ENCODE measurements around the gene ARF5.

Gene ARF5

DNA sequence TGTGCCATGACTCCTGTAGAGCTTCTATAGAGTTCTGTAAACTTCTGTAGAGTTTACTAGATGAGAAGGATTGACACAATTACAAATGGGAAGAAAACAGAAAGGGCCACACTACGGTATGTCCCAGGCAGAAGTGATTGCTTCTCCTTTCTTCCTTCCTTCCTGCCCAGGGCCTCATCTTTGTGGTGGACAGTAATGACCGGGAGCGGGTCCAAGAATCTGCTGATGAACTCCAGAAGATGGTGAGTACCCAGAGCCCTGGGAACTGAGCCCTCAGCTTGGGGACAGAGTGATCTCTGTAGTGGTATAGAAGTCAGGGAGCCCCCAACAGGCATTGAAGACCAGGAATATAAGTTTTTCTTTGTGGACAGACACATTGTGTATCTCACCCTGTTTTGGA lies 1.7 kb downstream of the ARF5 start:
- DNase-seq, result no peak

DNA sequence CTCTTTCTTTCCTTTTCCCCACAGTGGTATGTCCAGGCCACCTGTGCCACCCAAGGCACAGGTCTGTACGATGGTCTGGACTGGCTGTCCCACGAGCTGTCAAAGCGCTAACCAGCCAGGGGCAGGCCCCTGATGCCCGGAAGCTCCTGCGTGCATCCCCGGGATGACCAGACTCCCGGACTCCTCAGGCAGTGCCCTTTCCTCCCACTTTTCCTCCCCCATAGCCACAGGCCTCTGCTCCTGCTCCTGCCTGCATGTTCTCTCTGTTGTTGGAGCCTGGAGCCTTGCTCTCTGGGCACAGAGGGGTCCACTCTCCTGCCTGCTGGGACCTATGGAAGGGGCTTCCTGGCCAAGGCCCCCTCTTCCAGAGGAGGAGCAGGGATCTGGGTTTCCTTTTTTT lies 3.0 kb downstream of the ARF5 start:
- no peak for DNase-seq

DNA sequence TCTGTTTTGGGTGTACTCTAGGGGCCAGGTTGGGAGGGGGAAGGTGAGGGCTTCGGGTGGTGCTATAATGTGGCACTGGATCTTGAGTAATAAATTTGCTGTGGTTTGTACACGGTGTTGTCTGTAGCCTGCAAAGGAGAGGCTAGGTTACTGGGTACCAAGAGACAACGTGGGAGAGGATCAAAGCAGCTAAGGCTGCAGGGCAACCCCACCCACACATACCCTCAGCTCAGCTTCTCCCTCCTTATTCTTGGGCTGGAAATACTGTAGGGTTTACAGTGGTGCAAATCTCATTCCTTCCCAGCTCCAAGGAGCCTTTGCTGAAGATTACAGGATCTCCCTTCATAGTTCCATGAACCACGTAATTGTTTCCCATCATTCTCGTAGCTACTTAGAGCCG lies 3.4 kb downstream of the ARF5 start:
- DNase-seq, result no peak

DNA sequence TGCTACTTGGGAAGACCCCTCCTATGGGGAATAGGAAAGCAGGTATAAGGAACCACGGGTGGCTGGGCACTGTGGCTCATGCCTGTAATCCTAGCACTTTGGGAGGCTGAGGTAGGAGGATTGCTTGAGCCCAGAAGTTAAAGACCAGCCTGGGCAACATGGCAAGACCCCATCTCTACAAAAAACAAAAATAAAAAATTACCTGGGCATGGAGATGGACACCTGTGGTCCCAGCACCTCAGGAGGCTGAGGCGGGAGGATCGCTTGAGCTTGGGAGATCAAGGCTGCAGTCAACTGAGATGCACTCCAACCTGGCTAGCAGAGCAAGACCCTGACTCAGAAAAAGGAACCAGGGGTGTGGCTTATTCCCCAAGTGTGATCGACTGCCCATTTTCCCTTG lies 4.3 kb downstream of the ARF5 start:
- DNase-seq, result no peak

DNA sequence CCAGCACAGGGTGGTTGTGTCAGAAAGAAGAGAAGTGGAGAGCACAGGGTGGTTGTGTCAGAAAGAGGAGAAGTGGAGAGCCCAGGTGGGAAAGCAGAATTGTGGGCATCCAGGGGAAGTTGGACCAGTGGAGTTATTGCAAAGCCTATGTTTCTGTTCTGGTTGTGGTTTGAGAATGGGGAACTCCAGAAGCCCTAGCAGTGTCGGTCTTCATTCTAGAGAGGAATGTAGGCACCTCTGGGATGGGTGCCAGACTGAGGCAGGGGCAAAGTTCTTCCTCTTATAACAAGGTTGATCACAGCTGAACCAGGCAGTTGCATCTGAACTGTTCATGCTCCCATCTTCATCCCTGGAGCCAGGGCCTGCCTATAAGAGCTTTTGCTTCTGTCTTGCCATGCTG lies 6.3 kb downstream of the ARF5 start:
- DNase-seq, result no peak

DNA sequence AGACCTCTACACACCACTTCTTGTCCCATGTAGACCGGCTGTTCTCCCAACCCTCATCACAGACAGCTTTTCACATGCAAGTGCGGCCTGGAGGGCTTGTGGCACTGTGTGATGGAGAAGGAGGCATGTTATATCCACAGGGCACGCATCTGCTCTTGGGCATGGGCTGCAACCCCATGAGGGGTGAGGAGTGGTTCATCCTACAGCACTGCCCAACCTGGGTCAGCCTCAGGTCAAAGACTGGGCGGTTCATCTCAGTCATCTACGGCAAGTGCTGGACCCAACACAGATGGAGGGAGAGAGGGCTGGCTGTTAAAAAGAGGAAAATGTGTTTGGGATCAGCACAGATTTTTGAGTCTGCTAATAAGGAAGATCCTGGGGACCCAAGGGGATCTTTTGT lies 7.5 kb downstream of the ARF5 start:
- no peak for DNase-seq

DNA sequence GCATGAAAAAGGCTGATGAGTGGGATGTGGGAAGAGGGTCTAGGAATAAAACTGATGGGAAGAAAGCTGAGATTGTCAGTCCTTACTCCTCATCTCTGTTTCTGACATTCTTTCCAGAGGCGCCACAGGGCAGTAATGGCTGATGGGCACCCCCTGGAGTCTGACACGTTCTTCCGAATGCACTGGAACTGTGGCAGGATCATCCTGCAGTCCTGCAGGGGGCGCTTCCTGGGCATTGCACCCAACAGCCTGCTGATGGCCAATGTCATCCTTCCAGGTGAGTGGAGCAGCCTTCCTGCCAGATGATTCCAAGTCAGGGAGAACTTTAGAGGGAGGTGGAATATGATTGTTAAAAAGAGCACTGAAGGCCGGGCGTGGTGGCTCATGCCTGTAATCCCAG lies 10.1 kb downstream of the ARF5 start:
- no peak for DNase-seq

DNA sequence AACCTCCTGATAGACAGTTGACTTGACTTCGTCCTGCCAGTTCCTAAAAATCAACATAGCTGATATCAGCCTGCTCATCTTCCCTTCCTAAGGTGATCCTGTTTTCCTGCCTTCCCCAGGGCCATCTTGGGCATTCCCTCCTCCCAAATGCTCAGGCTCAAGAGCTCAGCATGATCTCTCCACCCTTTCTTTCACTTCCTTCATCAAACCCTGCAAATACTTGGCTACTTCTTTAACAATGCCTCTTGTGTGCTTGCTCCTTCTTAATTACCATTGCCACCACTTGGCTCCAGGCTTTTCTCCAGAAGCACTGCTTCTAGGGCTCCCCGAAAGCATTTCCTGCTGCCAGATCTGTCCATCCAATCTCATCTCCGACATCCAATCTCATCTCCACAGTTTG lies 12.7 kb downstream of the ARF5 start:
- no peak for DNase-seq

DNA sequence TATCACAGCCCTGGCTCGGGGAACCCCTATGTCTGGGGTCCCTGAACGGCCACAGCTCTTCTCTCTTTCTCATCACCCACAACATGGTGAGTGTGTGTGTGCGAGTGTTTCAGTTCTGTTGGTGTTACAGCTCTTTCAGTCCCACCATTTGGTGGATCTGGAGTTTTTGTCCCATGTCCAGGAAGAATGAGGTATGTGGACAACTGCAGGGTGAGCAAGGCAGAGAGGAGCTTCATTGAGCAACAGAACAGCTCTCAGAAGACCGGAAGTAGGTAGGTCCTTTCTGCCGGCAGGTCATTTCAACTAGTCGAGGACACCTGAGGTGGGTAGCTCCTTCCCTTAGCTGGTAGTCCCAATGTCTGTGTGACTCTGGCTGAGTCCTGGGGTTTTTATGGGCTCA lies 20.2 kb downstream of the ARF5 start:
- DNase-seq, result no peak

DNA sequence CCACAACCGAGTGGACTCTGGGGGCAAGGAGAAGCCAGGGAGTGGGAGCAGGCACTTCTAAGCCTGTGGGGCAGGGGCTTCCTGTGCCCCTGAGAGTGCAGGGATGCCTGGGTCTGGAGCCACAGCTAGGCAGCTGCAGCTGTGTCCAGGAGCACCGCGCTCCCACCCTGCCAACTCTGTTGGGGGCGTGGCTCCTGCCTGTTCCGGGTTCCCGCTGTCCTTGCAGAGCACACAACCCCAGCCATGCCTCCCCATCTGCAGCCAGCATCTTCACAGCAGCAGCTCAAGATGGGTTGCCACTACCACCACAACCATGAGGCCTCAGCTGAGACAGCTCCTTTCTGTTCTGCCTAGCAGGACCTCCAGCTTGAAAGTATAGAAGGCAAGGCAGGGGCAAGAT lies 21.1 kb downstream of the ARF5 start:
- no peak for DNase-seq

DNA sequence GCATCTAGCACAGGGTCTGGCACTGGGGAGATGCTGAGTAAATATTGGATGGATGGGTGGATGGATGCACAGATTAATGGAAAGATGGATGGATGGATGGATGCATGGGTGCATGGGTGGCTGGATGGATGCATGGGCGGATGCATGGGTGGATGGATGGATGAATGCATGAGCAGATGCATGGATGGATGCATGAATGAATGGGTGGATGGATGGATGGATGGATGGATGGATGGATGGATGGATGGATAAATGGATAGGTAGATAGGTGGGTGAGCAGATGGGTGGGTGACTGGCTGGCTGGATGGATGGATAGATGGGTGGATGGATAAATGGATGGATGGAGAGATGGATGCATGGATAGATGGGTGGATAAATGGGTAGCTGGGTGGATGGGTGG lies 24.1 kb downstream of the ARF5 start:
- no peak for DNase-seq

DNA sequence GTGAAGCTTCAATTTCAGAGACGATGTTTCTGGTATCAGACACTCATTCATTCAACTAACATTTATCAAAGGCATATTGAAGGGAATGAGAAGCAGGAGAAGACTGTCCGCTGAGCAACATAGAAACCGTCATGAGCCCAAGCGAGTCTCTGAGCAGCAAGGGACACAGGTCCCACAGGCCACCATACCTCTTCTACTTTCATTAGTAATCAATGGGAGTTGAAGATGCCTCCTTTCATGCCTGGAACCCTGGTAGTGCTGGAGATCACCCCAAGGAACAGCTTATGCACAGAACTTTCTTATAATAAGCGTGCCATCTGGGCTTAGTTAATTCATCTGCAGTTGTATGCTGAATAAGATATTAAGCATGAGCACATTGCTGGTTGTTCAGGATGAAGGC lies 28.5 kb downstream of the ARF5 start:
- DNase-seq, result no peak

DNA sequence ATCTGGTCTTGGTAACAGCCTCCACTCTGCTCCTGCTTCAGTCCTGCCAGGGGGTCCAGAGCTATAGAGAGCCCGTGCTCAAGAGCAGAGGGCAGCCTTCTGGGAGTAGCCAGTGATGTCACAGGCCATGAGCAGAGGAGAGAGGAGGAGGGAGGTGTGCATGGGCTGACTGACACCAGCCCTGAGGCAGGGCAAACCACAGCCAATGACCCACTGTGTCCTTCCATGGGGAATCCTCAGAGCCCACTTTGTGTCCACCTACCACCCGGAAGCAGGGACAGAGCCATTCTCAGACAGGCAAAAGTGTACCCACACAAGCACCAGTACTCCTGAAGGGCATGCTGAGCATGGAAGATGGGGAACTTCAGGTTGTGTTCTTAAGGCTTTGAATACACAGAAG lies 29.8 kb downstream of the ARF5 start, which contains the start of gene PAX4:
Gene PAX4 (minus strand): TSS at position 101 of the 400 bp plus-strand sequence. CDS start 2,214 bp downstream, outside the sequence.
- no peak for DNase-seq

DNA sequence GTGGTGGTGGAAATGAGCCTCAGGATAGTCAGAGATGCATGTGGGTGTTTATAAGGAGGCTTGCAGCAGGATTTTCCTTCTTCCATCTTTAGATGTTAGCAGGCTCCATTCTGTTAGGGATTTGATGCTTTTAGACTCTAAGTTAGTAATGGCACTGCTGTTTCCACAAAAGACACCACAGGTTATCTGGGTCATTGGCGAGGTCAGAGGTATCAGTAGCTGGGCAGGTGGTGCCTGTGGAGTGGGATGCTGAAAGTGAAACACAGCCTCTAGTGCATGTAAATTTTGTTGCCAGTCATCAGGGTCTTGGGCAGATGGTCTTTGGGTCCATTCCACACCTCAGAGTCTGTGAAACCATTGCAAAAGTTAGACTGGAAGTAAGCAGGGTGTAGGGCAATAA lies 30.6 kb downstream of the ARF5 start:
- DNase-seq, result no peak

DNA sequence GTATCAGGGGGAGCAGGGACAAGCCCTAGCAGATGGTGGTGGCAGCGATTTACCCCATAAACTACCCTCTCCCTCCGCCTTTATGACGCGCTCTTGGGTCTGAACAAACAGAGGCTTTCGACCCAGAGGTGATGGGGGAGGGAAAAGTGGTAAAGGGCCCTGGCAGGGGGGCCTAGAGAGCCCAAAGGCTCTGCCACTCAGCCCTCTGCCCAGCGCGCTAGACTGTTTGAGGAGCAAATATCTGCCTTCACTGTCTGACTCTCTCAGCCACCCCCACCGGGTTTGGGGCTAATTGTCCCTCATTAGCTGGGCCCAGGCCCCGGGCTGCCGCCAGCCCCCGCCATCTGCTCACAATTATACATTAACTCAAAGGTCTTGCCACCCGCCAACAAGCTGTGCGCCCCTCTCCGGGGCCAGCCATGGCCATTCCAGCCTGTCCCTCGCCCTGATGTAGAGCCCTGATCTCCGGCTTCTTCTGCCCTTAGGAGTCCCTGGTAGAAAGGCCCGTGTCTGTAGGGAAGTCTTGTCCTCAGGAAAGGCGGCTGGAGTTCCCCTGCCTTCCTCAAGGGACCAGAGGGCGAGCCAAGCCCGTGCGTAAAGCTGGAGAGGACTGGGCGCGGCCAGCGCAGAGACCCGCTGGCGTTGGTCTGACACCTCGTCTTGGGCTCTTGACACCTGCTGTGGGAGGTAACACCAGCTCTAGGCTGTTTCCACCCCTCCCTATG lies 31.6 kb downstream of the ARF5 start:
- no peak for DNase-seq

DNA sequence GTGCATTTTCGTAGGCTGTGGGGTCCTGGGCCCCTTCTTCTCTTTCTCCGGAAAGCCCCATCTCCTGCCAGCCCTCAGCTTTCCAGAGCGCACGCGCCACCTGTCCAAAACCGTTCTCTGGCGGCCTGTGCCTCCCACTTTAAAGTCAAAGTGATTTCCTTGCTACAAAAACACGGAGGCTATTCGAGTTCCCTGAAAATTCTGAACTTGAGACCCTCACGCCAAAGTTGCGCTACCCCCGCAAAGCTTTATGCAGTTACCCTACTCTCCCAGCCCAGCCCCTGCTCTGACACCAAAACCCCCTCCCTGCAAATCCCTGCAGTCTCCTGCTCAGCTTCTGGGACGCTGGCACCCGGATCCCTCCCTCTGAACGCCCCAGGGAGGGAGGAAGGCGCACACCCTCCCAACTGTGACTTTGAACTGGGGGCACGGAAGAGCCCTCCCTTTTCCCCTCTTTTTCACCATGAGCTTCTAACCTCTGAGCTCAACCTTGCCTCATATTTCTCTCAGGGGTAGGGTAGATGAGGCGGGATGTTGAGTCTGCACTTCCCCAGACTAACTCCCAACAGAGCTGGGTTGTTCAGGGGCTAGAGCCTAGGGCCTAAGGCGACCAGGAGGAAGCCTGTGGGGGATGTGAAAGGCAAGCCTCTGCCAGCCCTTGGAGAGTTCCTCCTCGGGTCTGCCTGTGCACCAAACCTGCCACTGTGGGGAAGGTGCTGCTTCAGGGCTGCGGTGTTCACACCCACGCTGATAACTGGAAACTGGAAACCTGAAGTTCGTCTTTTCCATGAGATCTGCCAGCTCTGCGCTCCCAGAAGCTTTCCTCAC lies 32.4 kb downstream of the ARF5 start:
- no peak for DNase-seq

DNA sequence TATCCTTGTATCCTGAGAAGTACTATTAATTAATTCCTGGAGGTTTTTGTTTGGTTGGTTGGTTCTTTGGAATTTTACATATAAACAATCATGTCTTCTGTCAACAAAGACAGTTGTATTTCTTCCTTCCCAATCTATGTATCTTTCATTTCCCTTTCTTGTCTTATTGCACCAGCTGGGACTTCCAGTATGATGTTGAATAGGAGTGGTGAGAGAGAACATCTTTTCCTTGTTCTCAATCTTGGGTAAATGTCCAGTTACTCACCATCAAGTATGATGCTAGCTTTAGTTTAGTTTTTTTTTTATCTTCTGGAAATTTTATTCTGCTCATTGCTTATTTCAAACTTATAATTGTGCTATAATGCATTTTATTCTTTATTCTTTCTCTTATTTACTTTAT lies 37.1 kb downstream of the ARF5 start:
- DNase-seq, result no peak

DNA sequence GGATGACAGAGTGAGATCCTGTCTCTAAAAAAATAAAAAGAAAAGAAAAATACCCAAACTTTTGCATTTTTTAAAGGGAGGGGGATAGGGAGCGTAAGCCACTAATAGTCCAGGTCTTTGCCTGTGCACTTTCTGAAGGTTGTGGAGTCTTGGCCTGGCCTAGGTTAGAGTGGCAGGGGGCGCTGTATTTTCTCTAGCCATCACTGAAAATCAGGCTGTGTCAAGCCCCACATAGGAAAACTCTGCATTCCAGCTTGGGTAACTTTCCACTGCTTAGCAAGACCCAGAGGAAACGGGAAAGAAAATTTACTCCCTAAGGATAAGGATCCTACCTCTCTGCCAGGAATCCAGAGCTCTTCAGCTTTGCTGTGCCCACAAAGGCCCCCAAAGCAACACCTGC lies 40.2 kb downstream of the ARF5 start:
- DNase-seq, result no peak

DNA sequence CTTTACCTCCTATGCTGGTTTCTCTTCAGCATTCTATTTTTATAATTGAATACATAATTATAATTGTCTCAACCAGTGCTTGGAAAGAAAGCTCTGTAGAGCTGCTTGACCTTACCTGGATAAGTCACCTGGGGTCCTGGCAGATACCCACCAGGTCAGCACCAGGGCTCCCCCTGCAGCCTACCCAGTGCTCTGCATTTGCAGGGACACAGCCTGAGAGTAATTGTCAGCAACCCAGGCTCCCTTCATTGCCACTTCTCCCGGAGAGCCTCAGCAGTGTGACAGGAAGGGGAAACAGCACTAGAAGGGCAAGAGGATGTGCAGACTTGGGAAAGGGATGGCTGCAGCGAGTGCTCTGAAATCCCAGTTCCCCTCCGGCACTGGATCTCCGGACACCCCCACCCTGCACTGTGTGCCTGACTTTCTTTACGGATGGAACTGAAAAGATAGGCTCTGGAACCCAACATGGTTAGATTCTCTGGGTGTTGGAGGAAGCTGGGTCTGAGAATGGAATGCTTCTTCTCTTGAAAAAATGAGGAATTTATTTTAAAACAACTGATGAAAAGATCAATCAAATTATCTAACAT lies 41.1 kb downstream of the ARF5 start:
- DNase-seq, result peak; percentile 66

DNA sequence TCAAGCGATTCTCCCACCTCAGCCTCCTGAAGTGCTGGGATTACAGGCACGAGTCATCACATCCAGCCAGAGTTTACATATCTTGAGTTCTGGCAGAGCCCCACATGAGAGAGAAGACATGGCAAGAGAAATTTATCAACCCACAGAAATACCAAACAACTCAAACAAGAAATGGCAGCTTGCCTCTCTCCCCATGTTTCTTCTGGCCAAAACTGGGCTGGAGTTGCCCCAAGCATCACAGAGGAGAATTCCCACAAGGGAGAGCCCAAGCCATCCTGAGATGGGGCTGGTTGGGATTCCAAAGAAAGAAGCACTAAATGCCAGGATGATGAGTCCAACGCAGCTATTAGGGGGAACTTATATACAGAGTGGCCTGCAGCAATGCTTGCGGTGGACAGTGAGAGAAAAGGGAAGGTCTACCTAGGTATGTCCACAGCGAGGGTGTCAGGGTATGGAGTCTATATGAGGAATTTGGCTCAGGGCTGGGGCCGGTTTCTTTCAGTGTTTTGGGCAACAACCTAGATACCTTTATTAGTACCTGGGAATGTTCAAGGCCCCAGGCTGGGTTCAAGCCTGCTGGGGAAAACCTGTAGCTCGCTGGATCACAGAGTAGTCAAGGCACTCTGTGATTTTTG lies 44.2 kb downstream of the ARF5 start:
- DNase-seq, result no peak

DNA sequence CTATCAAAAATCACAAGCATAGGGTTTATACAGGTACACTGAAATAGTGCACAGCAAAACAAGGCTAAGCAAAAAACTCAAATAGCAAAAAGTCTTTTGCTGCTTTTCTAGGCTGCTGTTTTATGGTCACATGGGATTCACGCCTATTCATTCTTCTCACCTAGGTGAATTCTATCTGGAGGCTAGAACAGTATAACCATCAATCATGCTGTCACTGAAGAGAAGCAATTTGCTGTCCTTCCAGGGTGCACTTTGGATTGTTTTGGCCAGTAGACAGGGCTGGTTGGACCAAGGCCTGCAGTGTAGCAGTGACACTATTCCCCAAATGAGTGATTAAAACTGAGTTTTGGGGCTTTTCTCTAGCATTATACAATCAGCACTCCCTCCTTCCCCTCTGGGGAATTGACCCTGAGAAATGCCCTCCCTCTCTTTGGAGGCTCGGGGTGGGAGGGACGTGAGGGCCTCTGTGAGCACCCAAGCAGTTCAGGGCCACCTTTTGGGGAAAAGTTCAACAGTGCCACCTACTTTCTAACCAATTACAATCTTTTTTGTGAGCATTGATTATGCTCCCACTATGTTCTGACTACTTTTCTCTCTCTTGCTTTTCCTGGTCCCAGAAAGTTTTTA lies 47.6 kb downstream of the ARF5 start:
- DNase-seq, result no peak

DNA sequence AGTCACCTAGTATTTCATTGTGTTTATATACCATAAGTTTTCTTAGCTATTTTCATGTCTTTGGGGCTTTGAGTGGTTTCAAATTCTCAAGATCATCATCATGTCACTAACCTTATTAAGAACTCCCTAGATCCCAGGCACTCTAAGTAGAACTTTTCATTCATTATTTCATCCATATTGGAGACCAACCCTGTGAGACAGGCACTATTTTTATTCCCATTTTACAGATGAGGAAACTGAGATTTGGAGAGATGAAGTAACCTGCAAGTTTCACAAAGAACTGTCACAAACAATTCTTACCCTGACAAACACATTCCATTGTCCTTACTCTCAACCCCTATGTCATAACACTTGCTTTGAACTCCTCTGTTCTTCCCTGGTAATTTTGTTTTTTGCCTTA lies 50.0 kb downstream of the ARF5 start:
- DNase-seq, result no peak
